ENCODE measurements around the gene OR4K2.
"Not testable (repeated sequence)": the region's sequence is repeated elsewhere in the genome, so short reads cannot be mapped to it uniquely, and the experiment has no call there.

OR4K2 gene

GRCh38 chr14:19874842-19875241 is at the start of gene OR4K2:
Gene OR4K2, plus strand, starts transcription at chr14:19875142. Its CDS starts 1,126 bp downstream, at chr14:19876268.
- no peak for TF ChIP-seq CTCF (IDR thresholded peaks at IDR 0.05)
- Mint-ChIP-seq H3K9me3 (peaks cover 46% of the 10 kb centered on the region), H3K27me3 (ENCODE audit: low read depth, poor library complexity) (no peaks in the 10 kb centered on the region), H3K36me3 (ENCODE audit: low read depth) (no peaks in the 10 kb centered on the region), H3K27ac (no peak within 1 kb of the TSS), H3K4me1 (no peaks in the 10 kb centered on the region), H3K4me3 (no peak within 1 kb of the TSS)
- DNase-seq = no peak

GRCh38 chr14:19827626-19828244 is 47.2 kb upstream of the OR4K2 start:
- not testable (repeated sequence) for H3K4me1 Mint-ChIP-seq; H3K4me3 Mint-ChIP-seq; H3K36me3 Mint-ChIP-seq (ENCODE audit: low read depth); H3K27ac Mint-ChIP-seq; DNase-seq; H3K27me3 Mint-ChIP-seq (ENCODE audit: low read depth, poor library complexity)
- peaks cover 16% of the 10 kb centered on the region for H3K9me3 Mint-ChIP-seq

- no peak overlapping the region for H3K27ac Mint-ChIP-seq
- TF ChIP-seq CTCF (IDR thresholded peaks at IDR 0.05) = no peak
- no peak overlapping the region for H3K4me3 Mint-ChIP-seq
- H3K27me3 Mint-ChIP-seq (ENCODE audit: low read depth, poor library complexity) = no peaks in the 10 kb centered on the region
- DNase-seq = no peak
- peaks cover 16% of the 10 kb centered on the region for H3K9me3 Mint-ChIP-seq
- H3K36me3 Mint-ChIP-seq (ENCODE audit: low read depth) = no peaks in the 10 kb centered on the region
- H3K4me1 Mint-ChIP-seq = no peaks in the 10 kb centered on the region
Measured at GRCh38 chr14:19828314-19828713, 46.6 kb upstream of the OR4K2 start.

GRCh38 chr14:19834203-19834848 is 40.6 kb upstream of the OR4K2 start:
- H3K36me3 Mint-ChIP-seq (ENCODE audit: low read depth); H3K4me1 Mint-ChIP-seq; H3K27me3 Mint-ChIP-seq (ENCODE audit: low read depth, poor library complexity); H3K27ac Mint-ChIP-seq; H3K4me3 Mint-ChIP-seq; DNase-seq: not testable (repeated sequence)
- peaks cover 16% of the 10 kb centered on the region for H3K9me3 Mint-ChIP-seq

GRCh38 chr14:19838433-19838832 is 36.5 kb upstream of the OR4K2 start:
- H3K27ac Mint-ChIP-seq = no peak overlapping the region
- no peaks in the 10 kb centered on the region for H3K27me3 Mint-ChIP-seq (ENCODE audit: low read depth, poor library complexity)
- no peak for TF ChIP-seq CTCF (IDR thresholded peaks at IDR 0.05)
- DNase-seq = no peak
- peaks cover 18% of the 10 kb centered on the region for H3K9me3 Mint-ChIP-seq
- H3K36me3 Mint-ChIP-seq (ENCODE audit: low read depth) = no peaks in the 10 kb centered on the region
- no peaks in the 10 kb centered on the region for H3K4me1 Mint-ChIP-seq
- H3K4me3 Mint-ChIP-seq = no peak overlapping the region

GRCh38 chr14:19851365-19851764 is 23.6 kb upstream of the OR4K2 start:
- Mint-ChIP-seq H3K4me1 (no peaks in the 10 kb centered on the region), H3K9me3 (peaks cover 71% of the 10 kb centered on the region), H3K36me3 (ENCODE audit: low read depth) (no peaks in the 10 kb centered on the region), H3K27ac (no peak overlapping the region), H3K27me3 (ENCODE audit: low read depth, poor library complexity) (peaks cover 4% of the 10 kb centered on the region), H3K4me3 (no peak overlapping the region)
- no peak for DNase-seq
- no peak for TF ChIP-seq CTCF (IDR thresholded peaks at IDR 0.05)

GRCh38 chr14:19866061-19866669 is 8.8 kb upstream of the OR4K2 start:
- not testable (repeated sequence) for H3K27ac Mint-ChIP-seq; H3K4me1 Mint-ChIP-seq; H3K4me3 Mint-ChIP-seq; DNase-seq; H3K27me3 Mint-ChIP-seq (ENCODE audit: low read depth, poor library complexity); H3K36me3 Mint-ChIP-seq (ENCODE audit: low read depth)
- peaks cover 22% of the 10 kb centered on the region for H3K9me3 Mint-ChIP-seq

Data from nephron progenitor cell (in vitro differentiated cells).